Stomach (tissue), 4 donors: ENCODE data around the gene GUK1.

ENCODE experiments used
- CTCF ChIP-seq, 7 experiments: fragments of 450-650 bp in 4 of 7; fragments of 200-600 bp in 3 of 7; sonication (generic) in 3 of 7; IDR thresholded peaks; one replicate each; pipeline ENCODE4 v1.5.1; 2016 to 2019; ENCODE audit warnings: antibody characterized with exemption in 7 of 7, control low read depth in 2 of 7, mild to moderate bottlenecking in 1 of 7
- POLR2A ChIP-seq, 4 donors: fragments of 450-650 bp; IDR thresholded peaks; one replicate each; pipeline ENCODE4 v1.6.1; 2016; ENCODE audit warnings: antibody characterized with exemption in 4 of 4, control low read depth in 2 of 4, mild to moderate bottlenecking in 1 of 4, moderate library complexity in 1 of 4
- POLR2AphosphoS5 ChIP-seq, 3 donors: sonication (generic); formaldehyde crosslinking; IDR thresholded peaks; one replicate each; pipeline ENCODE4 v1.6.1; 2016; ENCODE audit warnings: antibody characterized with exemption in 3 of 3

DNA sequence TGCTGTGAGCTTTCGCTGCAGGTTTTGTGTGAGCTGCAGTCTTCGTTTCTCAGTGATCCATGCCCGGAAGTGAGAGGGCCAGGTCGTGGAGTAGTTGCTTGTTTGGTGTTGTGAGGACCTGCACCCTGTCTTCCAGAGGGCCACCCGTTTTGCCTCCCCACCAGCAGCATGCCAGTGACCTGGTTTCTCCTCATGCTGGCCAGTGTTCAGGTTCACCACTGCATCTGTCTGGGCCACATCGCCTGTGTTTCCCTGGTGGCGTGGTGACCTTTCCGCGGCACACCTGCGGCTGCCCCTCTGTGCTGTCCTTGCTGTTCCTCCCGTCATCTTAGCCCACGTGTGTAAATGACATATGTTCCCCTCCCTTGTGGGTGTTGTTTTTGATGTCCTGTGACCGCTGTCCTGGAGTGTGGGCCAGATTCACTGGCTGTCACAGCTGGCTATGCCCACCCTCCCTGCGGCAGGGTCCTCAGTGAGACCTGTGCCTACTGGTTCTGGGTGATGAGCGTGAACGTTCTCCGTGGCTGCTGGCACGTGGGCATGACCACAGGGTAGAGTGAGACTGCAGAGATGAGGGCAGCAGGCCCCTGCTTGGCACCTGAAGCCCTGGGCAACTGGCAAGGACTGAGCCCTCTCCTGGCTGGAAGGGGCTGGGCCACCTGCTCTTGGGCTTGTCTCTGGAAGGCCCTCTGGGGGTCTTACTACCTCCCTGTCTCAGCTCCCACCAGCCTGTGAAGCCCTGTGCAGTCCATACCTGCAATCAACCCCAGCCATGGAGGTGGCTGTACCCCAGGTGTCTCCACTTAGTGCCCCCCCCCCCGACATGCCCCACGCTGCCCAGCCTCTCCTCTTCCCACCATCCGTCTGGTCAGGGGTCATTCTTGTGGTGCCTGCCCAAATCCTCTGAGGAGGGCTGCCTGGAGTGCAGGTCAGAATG is 32.8 kb downstream of the GUK1 start:
- TF ChIP-seq CTCF (IDR thresholded peaks at IDR 0.05), result no peak
- no peak for TF ChIP-seq POLR2AphosphoS5 (IDR thresholded peaks at IDR 0.05)
- TF ChIP-seq POLR2A (IDR thresholded peaks at IDR 0.05), result no peak
